ENCODE results near the gene FUT9. TPM values are rescaled to one million over a fixed set of nuclear protein-coding genes. Genes with fewer than 3 reads are reported as not detected.

Gene FUT9
- total and polyA plus RNA-seq, 2 of the 13 experiments (the other 11 are each of a cell fraction or from before 2014, with no cell fraction given) = 0.01 TPM; not detected in 1

GRCh38 chr6:96196633-96197032 is 180.9 kb downstream of the FUT9 start (continued):
- TF ChIP-seq BORCS8-MEF2B (CRISPR knock-in tag; IDR thresholded peaks at IDR 0.05) (no peak), KAT2B (IDR thresholded peaks at IDR 0.05; ENCODE audit: borderline replicate concordance, low read depth, low read length) (no peak), ZSCAN21 (CRISPR knock-in tag; IDR thresholded peaks at IDR 0.05; ENCODE audit: borderline replicate concordance) (no peak), KLF16 (CRISPR knock-in tag; IDR thresholded peaks at IDR 0.05) (no peak), SIN3A (IDR thresholded peaks at IDR 0.05; ENCODE audit: borderline replicate concordance, low read depth, low read length) (no peak), HOXD1 (CRISPR knock-in tag; IDR thresholded peaks at IDR 0.05) (no peak), HMGA1 (CRISPR knock-in tag; conservative IDR thresholded peaks at IDR 0.05) (no peak)
- TF ChIP-seq, protein P1, sequence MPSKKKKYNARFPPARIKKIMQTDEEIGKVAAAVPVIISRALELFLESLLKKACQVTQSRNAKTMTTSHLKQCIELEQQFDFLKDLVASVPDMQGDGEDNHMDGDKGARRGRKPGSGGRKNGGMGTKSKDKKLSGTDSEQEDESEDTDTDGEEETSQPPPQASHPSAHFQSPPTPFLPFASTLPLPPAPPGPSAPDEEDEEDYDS (CRISPR knock-in tag; IDR thresholded peaks at IDR 0.05) = no peak

- FAIRE-seq = no peak
- Histone ChIP-seq H3K4me3 (replicated peaks in 1 of 3; ENCODE audit: insufficient read depth in 1 of 3, low read depth in 2 of 3, low read length in 3 of 3) (no peak overlapping the region), H2AFZ (ENCODE audit: low read length) (no peak overlapping the region), H3K9me3 (ENCODE audit: low read length) (no peaks in the 10 kb centered on the region), H3K4me2 (ENCODE audit: low read depth, low read length) (no peak overlapping the region), H3K27me3 (ENCODE audit: control insufficient read depth in 1 of 2, insufficient read depth in 2 of 2, low read length in 2 of 2) (no peaks in the 10 kb centered on the region), H3K9ac (ENCODE audit: insufficient read depth, low read depth, low read length) (no peak overlapping the region), H3K36me3 (replicated peaks in 1 of 2; ENCODE audit: control insufficient read depth in 1 of 2, insufficient read depth in 2 of 2, low read length in 2 of 2) (no peaks in the 10 kb centered on the region), H3K79me2 (ENCODE audit: insufficient read depth, low read length) (no peaks in the 10 kb centered on the region), H3K4me1 (ENCODE audit: insufficient read depth, low read length) (no peaks in the 10 kb centered on the region), H3K27ac (ENCODE audit: extremely low read length, insufficient read depth, low read length) (no peak overlapping the region), H4K20me1 (ENCODE audit: insufficient read depth, low read length) (no peaks in the 10 kb centered on the region)
- ATAC-seq = no peak
- ChIA-PET POLR2A (no interaction called here), CTCF (ENCODE audit: low intra/inter-chr PET ratio, low total read pairs) (no interaction called here)
- in situ Hi-C loops (cut with HindIII; ENCODE audit: extremely low pct_ligation_motif_present, low pct_unique_long_range_greater_than_20kb) (no loop called here), intact Hi-C loops (cut with micrococcal nuclease; ENCODE audit: unreplicated experiment) (no loop called here)
- BruUV-seq (replicated peaks) = no TSS peak
- no peak for DNase-seq (ENCODE audit: low spot score)
- TF ChIP-seq RBM39 (IDR thresholded peaks at IDR 0.05; ENCODE audit: low read depth, low read length, poor library complexity, severe bottlenecking) (no peak), SIN3A (IDR thresholded peaks at IDR 0.05; ENCODE audit: borderline replicate concordance, low read depth, low read length) (no peak), ETV6 (CRISPR knock-in tag; conservative IDR thresholded peaks at IDR 0.05) (no peak), KDM5B (CRISPR knock-in tag; IDR thresholded peaks at IDR 0.05; ENCODE audit: borderline replicate concordance) (no peak), ZNF878 (CRISPR knock-in tag; IDR thresholded peaks at IDR 0.05) (no peak), MXI1 (IDR thresholded peaks at IDR 0.05; ENCODE audit: borderline replicate concordance, low read depth, low read length) (no peak), ZFP36 (IDR thresholded peaks at IDR 0.05; ENCODE audit: borderline replicate concordance, low read depth, low read length, partially characterized antibody) (no peak), ZSCAN22 (CRISPR knock-in tag; IDR thresholded peaks at IDR 0.05) (no peak), RAD51 (IDR thresholded peaks at IDR 0.05; ENCODE audit: borderline replicate concordance) (no peak), ZNF292 (CRISPR knock-in tag; IDR thresholded peaks at IDR 0.05; ENCODE audit: borderline replicate concordance, low read depth) (no peak), ZNF256 (CRISPR knock-in tag; conservative IDR thresholded peaks at IDR 0.05) (no peak), CREB1 (IDR thresholded peaks at IDR 0.05) (no peak), CREB1 (CRISPR knock-in tag; IDR thresholded peaks at IDR 0.05) (no peak)
- TF ChIP-seq, protein P2, sequence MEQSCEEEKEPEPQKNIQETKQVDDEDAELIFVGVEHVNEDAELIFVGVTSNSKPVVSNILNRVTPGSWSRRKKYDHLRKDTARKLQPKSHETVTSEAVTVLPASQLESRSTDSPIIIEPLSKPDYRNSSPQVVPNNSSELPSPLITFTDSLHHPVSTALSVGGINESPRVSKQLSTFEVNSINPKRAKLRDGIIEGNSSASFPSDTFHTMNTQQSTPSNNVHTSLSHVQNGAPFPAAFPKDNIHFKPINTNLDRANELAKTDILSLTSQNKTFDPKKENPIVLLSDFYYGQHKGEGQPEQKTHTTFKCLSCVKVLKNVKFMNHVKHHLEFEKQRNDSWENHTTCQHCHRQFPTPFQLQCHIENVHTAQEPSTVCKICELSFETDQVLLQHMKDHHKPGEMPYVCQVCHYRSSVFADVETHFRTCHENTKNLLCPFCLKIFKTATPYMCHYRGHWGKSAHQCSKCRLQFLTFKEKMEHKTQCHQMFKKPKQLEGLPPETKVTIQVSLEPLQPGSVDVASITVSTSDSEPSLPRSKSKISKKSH (CRISPR knock-in tag; IDR thresholded peaks at IDR 0.05; ENCODE audit: borderline replicate concordance) = no peak
- TF ChIP-seq, protein P3, sequence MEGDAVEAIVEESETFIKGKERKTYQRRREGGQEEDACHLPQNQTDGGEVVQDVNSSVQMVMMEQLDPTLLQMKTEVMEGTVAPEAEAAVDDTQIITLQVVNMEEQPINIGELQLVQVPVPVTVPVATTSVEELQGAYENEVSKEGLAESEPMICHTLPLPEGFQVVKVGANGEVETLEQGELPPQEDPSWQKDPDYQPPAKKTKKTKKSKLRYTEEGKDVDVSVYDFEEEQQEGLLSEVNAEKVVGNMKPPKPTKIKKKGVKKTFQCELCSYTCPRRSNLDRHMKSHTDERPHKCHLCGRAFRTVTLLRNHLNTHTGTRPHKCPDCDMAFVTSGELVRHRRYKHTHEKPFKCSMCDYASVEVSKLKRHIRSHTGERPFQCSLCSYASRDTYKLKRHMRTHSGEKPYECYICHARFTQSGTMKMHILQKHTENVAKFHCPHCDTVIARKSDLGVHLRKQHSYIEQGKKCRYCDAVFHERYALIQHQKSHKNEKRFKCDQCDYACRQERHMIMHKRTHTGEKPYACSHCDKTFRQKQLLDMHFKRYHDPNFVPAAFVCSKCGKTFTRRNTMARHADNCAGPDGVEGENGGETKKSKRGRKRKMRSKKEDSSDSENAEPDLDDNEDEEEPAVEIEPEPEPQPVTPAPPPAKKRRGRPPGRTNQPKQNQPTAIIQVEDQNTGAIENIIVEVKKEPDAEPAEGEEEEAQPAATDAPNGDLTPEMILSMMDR (CRISPR knock-in tag; IDR thresholded peaks at IDR 0.05) = no peak
Observed at GRCh38 chr6:96197241-96197640, 181.5 kb downstream of the FUT9 start.
